PC-3 (cell line): ENCODE results near the gene SGCG.

Experiments
- CTCF ChIP-seq: fragments of 300-600 bp; sonication (generic); conservative IDR thresholded peaks from 2 replicates; pipeline ENCODE4 v1.5.1; 2017; ENCODE audit warnings: antibody characterized with exemption, low read depth, mild to moderate bottlenecking, low read length
- EZH2 ChIP-seq: fragments of 300-600 bp; sonication (generic); IDR thresholded peaks from one replicate; pipeline ENCODE4 v1.6.1; 2017; ENCODE audit warnings: antibody characterized with exemption, mild to moderate bottlenecking, low read length; ENCODE audit not compliant: unreplicated experiment

- TF ChIP-seq CTCF (no peak), EZH2 (no peak)
Measured at GRCh38 chr13:23279321-23279720, 98.5 kb downstream of the SGCG start.
